Left ventricle myocardium superior (tissue), 1 donor: ENCODE results near the gene LRRC15. TPM values are rescaled to one million over a fixed set of nuclear protein-coding genes. Genes with fewer than 3 reads are reported as not detected.

Experiments
- ATAC-seq: fragments of 200-7000 bp; cut with Tn5 transposase; one replicate; pipeline ENCODE4 v1.9.1; 2020; ENCODE audit warnings: mild to moderate bottlenecking, moderate library complexity
- DNase-seq: peaks from one replicate; pipeline ENCODE4 v3.0.0-alpha.2; 2020
- intact Hi-C: fragments of 100-400 bp; cut with micrococcal nuclease; formaldehyde crosslinking; loops from one replicate; pipeline ENCODE4 v1.11.0; 2022
- total RNA-seq: library from RNA; stranded (reverse); fragmentation: NEBNext Ultra II Directional; extraction: Animal tissue kit (Norgen Biotek cat#: 25700); gene quantifications from one replicate; pipeline ENCODE4 v1.2.1, GENCODE V29; 2021
- donor health status: DM: no; HTN: yes; CAD: no; lungs with severe emphysema.

LRRC15 gene
- total RNA-seq, 1 donor from 2014 or later = 0.42 TPM

DNA sequence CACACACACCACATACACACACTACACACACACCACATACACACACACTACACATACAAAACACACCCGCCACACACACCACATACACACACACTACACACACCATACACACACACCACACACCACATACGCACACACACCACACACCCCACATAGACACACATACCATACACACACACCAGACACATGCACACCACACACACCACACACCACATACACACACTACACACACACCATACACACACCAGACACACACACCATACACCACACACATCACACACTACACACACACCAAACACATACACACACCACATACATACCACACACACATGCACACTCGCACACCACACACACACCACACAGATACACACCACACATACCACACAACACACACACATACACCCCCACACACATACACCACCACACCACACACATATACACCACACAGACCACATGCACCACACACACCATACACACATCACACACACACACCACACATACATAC is 44.7 kb downstream of the LRRC15 start:
- DNase-seq = no peak
- no peak for ATAC-seq
- intact Hi-C loops = no loop called here

DNA sequence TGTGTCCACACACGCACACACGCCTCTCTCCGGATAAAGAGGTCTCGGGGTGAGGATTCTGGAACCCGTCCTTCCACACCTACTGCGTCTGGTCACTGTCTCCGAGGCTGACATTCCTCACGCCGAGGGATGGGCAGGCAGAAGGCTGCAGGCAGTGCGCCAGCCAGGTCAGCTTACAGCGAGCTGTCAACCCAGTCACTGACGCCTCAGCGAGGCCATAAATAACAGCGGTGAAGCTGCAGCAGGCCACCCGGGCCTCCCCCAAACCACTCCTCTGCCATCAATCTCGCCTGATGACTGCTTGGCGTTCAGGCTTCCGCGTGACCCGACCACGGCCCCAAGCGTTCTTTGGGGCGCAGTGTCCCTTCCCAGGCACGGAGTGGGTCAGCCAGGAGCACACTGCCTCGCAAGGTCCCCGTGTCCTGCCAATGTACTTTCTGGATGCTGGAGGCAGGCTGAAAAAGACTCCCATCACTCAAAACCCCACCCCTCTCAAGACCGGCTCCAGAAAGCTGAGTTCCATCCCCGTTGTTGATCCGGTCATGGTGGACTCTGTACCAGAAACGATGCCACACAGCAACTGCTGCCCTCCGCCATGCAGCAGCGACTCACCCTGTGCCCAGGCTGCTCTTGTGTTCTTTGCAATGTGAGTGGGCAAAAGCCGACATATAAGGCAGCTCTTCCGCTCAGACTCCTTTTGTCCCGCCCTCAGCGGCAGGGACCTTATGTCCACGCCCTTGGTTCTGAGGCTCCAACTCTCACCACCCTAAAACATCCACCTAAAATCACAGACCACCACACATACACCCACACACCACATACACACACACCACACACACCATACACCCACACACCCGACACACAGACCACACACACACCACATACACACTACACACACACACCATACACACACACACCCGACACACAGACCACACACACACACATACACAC is 45.5 kb downstream of the LRRC15 start:
- DNase-seq (peak; percentile 96), ATAC-seq (peak; percentile 93)
- intact Hi-C loops = no loop called here

DNA sequence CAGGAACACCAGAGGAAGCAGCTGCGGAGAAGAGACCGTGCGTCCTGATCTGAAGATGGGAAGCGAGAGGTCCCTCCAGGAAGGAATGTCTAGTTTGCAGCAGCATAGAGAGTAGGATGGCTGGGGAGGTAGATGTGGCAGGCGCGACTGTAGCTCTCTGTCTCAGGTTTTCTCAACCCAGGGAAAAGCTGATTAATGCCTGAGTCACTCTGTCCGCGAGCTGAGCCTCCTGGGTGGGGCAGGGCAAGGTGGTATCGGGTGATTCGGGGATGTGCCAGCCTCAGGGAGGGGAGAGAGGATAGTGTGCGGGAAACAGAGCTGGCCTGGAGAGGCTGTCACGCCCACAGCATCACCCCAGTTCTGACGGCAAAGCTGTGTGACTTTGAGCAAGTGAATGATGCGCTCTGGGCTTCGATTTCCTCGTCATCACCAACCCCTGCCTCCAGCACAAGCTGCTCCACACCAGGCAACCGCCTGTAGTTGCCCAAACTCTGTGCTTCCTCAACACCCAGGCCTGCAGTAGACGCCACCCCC is 46.8 kb downstream of the LRRC15 start:
- intact Hi-C loops = no loop called here
- DNase-seq (no peak), ATAC-seq (no peak)

DNA sequence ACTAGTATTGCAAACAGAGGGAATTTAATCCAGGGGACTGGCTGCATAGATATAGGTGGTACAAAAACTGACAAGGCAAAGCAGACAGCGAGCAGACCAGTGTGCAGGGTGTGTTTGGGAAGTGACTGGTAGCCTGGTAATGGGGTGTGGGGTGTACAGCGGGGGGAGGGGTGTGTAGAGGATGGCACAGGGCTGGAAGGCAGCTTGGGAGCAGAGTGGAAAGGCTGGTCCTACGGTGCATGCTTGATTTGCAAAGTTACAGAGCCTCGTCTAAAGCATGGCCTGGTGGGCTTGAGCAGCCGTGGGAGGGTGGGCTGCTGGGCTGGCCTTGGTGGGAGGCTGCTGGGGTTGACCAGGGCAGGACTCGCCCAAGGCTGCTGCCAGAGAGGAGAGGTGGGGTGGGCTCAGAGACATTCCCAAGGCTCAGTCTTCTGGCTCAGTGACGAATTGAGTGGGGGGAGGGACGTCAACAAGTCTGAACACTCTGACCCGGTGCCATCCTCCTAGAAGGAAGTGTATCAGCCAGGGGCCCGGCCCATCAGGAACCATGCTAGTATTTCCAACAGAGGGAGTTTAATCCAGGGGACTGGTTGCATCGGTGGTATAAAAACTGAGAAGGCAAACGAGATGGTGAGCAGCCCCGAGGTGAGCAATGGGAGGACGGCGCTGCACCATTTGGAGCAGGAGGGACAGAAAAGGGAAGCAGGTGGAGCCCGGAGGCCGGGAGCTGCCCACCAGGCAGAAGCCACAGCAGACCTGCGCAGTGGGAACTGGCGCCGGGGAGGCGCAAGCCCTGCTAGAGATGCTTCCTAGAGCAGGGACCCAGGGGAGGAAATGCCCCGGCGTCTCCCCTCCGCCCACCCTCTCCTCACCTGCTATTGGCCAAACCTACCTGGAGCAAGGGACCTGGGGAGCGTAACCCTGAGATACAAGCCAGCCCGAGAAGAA is 47.6 kb downstream of the LRRC15 start:
- DNase-seq = no peak
- ATAC-seq = no peak
- intact Hi-C loops = no loop called here

DNA sequence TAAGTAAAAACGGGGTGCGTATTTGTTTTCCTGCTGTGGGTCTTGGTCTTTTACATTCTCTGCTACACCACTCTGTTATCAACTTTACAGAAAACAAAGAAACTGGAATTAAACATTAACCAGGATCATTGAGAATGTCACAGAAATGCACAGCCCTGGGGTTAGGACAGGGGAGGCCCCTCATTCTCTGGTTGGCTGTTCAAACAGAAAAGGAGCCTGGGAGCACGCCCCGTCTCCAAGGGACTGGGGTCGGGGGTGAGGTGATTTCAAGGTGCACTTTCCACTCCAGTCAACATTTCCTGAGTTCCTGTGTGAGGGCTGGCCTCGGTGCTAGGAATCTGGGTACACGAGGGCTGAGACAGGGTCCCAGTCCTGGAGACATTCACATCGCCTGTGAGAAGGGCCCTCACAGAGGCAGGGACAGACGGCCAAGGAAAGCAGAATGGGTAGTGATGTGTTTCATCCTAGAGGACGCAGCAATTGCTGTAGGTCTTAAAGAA is 48.7 kb downstream of the LRRC15 start:
- ATAC-seq (no peak), DNase-seq (no peak)
- intact Hi-C loops = no loop called here

DNA sequence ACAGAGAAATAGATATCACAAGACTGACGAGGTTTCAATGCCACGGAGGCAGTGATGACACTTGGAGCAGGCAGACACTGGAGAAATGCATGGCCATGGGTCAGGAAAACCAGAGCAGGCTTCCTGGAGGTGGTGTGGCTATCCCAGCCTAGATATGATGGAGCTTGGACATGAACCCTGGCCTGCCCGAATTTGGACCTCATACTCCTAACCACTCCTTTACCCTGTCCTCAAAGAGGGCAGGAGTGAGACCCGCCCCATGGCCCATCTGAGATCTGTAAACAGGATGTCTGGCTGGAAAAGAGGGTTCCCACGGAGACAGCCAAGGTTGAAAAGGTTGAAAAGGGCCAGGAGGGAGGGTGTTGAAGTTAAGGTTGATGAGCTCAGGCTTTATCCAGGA is 49.4 kb downstream of the LRRC15 start:
- intact Hi-C loops = no loop called here
- no peak for ATAC-seq
- DNase-seq = no peak

DNA sequence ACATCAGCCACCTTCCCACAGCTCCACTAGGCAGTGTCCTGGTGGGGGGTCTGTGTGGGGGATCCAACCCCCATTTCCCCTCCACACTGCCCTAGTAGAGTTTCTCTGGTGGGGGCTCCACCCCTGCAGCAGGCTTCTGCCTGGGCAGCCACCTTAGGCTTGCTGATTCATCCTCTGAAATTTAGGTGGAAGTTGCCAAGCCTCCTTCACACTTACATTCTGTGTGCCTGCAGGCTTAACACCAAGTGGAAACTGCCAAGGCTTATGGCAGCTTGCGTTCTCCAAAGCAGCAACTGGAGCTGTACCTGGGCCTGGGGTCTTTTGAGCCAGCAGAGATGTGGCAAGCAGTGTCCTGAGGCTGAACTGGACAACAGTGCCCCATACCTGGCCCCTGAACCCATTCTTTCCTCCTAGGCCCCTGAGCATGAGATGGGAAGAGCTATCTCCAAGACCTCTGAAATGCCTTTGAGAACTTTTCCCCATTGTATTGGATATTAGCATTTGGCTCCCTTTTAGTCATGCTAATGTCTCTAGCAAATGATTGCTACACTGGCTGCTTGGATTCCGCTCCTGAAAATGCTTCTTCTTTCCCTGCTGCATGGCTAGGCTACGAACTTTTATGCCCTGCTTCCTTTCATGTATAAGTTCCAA is 50.9 kb downstream of the LRRC15 start:
- ATAC-seq = no peak
- no peak for DNase-seq
- intact Hi-C loops = loop anchor here (10.0 kb wide), 1 partner anchor 184 kb away; the partner anchor contains the start of gene HES1

DNA sequence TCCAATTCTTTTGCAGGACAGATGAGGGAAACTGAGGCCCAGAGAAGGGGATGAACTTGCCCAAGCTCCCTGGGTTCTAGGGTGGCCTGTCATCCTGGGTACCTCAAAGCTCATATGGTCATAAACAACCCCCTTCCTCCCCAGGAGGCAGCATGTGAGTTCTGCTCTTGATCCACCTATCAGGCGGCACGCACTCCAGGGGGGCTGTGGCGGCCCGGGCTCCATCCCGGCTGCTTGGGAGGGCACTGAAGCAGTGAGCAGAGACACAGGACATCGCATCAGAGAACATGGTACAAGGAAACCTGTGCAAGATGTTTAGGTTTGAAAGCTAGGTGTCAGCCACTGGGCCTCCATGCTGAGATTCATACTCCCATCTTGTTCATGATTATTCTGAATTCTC is 52.6 kb downstream of the LRRC15 start:
- intact Hi-C loops = loop anchor here (10.0 kb wide), 1 partner anchor 182 kb away; the partner anchor contains the start of gene HES1
- ATAC-seq = no peak
- DNase-seq = no peak

DNA sequence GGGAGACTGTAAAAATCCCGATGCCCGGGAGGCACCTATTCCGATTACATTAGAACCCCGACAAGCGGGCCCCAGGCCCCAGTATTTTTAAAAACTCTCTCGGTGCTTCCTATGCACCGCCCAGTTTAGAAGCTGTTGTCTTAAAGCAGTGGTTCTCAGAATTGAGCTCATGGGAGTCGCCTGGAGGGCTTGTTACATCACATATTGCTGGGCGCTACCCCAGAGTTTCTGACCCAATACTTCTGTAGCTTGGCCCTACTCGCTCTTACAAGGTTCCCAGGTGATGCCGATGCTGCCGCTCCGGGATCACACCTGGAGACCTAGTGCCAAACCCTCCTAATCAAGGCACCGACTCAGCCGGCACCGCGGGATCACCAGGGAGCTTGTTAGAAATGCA is 53.6 kb downstream of the LRRC15 start:
- DNase-seq = no peak
- ATAC-seq = peak; percentile 35
- intact Hi-C loops = loop anchor here (10.0 kb wide), 1 partner anchor 181 kb away; the partner anchor contains the start of gene HES1

DNA sequence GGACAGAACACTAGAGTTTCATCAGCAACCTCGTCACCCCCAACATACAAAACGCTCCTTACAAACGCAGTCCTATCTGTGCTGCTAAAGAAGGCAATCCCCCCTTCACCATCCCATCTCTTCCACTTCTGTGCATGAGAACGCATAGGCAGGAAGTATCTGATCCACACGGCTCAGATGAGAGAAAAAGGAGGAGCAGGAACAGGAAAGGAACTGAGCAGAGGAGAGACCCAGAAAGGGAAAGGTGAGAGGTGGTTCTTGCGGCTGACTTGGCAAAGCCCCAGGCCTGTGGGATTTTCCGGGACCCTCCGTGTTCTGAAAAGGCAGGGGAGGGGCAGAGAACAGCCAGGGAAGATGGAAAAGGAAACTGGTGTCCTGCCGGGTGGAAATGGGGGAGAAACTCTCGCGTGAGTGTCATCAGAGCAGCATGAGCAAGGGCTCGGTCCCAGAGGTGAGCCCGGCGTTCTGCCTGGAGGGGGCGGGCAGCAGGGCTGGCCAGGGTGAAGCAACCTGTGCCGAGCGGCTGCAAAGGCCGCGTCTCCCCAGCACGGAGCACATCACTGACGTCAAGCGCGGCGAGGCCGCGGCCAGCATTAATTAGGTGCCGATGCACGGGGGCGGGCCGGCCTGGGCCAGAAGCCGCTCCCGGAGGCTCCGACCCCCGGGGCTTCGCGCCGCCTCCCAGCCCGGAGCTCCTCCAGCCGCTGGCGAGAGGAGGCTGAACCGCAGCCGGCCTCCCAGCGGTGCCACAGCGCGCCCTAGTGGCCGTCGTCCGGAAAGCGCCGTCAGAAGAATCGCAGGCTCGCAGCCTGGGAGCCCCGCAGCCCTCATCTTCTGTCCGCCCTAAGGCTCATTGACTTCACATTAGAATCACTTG is 54.2 kb downstream of the LRRC15 start:
- DNase-seq = peak; percentile 92
- intact Hi-C loops = loop anchor here (10.0 kb wide), 1 partner anchor 181 kb away; the partner anchor contains the start of gene HES1
- peak; percentile 89 for ATAC-seq

DNA sequence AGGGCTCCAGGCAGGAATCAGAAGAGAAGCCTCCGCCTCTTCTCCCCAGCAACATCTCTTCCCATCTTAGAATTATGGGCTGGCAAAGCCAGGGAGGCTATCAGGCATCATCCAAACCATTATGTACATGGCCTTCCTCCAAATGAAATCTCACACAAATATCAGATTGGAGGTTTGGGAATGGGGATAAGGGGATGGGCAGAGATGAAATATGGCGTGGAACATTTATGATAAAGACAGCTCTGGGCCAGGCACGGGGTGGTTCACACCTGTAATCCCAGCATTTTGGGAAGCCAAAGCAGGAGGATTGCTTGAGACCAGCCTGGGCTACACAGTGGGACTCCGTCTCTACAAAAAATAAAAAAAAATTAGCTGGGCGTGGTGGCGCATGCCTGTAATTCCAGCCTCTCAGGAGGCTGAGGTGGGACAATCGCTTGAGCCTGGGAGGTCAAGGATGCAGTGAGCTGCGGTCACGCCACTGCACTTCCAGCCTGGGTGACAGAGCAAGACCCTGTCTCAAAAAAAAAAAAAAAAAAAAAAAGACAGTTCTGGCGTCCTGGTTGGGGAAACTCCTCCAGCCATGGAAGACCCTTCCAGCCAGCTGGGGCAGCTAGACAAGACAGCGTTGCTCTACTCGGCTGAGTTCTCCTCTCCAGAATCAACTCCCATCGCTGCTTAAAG is 55.0 kb downstream of the LRRC15 start:
- intact Hi-C loops = loop anchor here (5.0 to 10.0 kb wide), 2 partner anchors 180 to 527 kb away; partner anchors contain the start of gene HES1
- no peak for DNase-seq
- ATAC-seq = no peak

DNA sequence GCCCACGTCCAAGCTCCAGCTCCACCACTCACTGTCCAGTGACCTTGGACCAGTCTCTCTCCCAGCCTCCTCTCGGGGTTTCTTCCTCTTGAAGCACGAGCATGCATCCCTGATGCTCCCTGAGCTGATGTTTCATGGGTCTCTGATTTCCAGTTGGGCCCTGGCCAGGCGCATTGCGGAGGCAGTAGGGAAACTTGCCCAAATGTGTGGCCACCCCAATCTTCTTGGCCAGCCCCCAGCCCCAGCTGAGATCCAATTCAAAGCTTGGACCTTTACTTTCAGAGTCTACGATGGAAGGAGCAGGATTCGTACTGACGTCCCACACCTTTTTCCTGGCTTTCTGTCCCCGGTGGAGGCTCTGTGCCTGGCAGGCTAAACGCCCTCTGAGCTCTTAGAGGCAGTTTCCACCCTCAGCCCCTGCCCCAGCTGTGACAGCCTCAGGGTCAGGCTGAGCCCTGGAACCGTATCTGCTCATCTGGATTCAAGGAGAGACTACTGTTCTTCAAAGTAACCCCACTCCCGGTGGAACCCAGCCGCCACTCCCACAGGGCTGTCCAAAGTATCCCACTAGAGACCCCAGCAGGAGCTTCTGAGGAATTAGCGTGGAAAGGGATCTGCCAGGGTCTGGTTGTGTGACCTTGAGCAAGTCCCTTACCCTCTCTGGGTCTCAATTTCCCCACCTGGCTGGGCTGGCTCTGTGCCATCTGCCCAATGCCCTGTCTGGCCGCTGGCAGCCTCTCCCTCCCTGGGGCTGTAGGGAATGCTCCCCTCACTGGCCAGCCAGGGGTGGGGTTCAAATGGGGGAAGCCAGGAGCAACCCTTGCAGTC is 55.8 kb downstream of the LRRC15 start:
- intact Hi-C loops = loop anchor here (5.0 to 10.0 kb wide), 2 partner anchors 179 to 526 kb away; partner anchors contain the start of gene HES1
- ATAC-seq (peak; percentile 11), DNase-seq (peak; percentile 78)

DNA sequence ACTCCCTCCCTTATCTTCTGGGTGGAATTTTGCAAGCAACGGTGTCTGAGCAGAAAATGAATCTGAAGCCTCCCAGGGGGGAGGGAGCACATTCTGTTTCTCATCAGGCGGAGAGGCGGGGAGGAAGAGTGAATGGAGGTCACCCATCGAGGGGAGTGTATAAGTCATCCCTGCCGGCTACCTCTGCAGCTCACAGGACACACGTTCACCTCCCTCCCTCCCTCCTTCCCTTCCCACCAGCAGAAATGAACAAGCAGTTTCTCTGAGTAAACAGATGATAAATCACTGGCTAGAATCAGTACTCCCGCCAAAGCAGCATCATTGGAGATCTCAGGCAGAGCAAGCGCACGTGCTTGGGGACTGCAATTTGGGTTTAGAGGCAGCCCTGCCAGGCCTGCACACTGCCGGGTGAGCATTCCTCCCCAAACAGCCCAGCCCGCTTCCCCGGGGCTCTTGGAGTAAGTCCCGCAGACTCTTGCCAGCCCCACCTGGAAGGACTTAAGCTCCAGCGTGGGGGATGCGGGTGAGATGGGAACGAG is 56.7 kb downstream of the LRRC15 start:
- peak; percentile 26 for ATAC-seq
- intact Hi-C loops = loop anchor here (5.0 to 10.0 kb wide), 2 partner anchors 178 to 526 kb away; partner anchors contain the start of gene HES1
- peak; percentile 63 for DNase-seq

DNA sequence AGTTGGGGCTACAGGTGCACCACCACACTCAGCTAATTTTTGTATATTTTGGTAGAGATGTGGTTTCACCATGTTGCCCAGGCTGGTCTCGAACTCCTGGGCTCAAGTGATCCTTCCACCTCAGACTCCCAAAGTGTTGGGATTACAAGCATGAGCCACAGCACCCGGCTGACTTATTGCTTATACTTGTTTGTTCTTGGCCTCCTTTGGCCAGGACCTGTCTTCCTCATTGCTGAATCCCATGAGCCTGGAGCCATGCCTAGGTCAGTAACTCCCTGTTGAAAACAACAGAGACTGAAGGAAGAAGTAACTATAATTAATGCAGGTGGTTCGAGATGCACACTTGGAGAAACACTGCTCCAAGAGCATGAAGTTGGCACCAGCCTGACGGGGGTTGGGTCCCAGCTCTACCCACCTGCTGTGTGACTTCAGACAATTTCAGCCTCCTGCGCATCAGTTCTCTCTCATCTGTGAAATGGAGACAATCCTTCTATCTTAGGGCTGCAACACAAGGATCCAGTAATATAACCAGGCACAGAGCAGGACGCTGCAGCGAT is 57.3 kb downstream of the LRRC15 start:
- ATAC-seq (no peak), DNase-seq (no peak)
- intact Hi-C loops = loop anchor here (5.0 to 10.0 kb wide), 2 partner anchors 177 to 525 kb away; partner anchors contain the start of gene HES1

DNA sequence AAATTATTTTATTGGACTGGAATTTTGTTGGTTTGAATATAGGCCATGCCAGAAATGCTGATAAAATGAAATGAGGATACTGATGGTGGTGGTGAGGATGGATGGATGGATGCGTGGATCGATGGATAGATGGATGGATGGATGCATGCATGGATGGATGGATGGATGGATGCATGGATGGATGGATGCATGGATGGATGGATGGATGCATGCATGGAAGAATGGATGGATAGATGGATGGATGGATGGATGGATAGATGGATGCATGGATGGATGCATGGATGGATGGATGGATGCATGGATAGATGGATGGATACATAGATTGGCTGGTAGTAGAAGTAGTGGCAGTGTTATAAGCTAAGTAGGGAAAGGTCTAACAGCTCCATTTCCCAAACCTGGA is 58.5 kb downstream of the LRRC15 start:
- intact Hi-C loops = loop anchor here (5.0 to 10.0 kb wide), 2 partner anchors 176 to 524 kb away; partner anchors contain the start of gene HES1
- ATAC-seq = no peak
- no peak for DNase-seq
